HepG2 (cell line): ENCODE data around the gene VWC2L.

ENCODE experiments used
- ADNP ChIP-seq: sonication (generic); formaldehyde crosslinking; IDR thresholded peaks from 2 replicates; pipeline ENCODE4 v1.4.0; 2020; ENCODE audit warnings: missing genetic modification reagents
- ELF4 ChIP-seq: sonication (generic); formaldehyde crosslinking; IDR thresholded peaks from 2 replicates; pipeline ENCODE4 v1.5.0; 2020; ENCODE audit warnings: missing genetic modification reagents, mild to moderate bottlenecking, moderate library complexity, borderline replicate concordance
- EZH2 ChIP-seq: conservative IDR thresholded peaks from 2 replicates; pipeline ENCODE4 v1.6.1; 2012; ENCODE audit warnings: mild to moderate bottlenecking, low read depth, low read length, moderate library complexity
- FOXM1 ChIP-seq: sonication (generic); formaldehyde crosslinking; IDR thresholded peaks from 2 replicates; pipeline ENCODE4 v1.5.0; 2020; ENCODE audit warnings: missing genetic modification reagents
- GLI4 ChIP-seq: sonication (generic); formaldehyde crosslinking; IDR thresholded peaks from 2 replicates; pipeline ENCODE4 v1.5.1; 2020; ENCODE audit warnings: missing genetic modification reagents, mild to moderate bottlenecking, moderate library complexity, borderline replicate concordance
- GTF2F1 ChIP-seq: fragments of 150-350 bp; IDR thresholded peaks from 2 replicates; pipeline ENCODE4 v1.6.1; 2014; ENCODE audit warnings: low read length
- HBP1 ChIP-seq: IDR thresholded peaks from 2 replicates; pipeline ENCODE4 v1.6.1; 2016; ENCODE audit warnings: low read depth, control low read depth
- HMG20A ChIP-seq: IDR thresholded peaks from 2 replicates; pipeline ENCODE4 v1.6.1; 2016; ENCODE audit warnings: borderline replicate concordance
- SRF ChIP-seq: IDR thresholded peaks from 2 replicates; pipeline ENCODE4 v1.6.1; 2011; ENCODE audit warnings: mild to moderate bottlenecking, low read depth, low read length, moderate library complexity
- TAF15 ChIP-seq: fragments of 200-400 bp; formaldehyde crosslinking; IDR thresholded peaks from one replicate; pipeline ENCODE4 v1.6.1; 2018; ENCODE audit warnings: mild to moderate bottlenecking, low read depth, low read length; ENCODE audit not compliant: poor library complexity, severe bottlenecking
- U2AF2 ChIP-seq: fragments of 200-400 bp; formaldehyde crosslinking; IDR thresholded peaks from 2 replicates; pipeline ENCODE4 v1.6.1; 2017; ENCODE audit warnings: low read depth, mild to moderate bottlenecking, low read length
- ZFAT ChIP-seq: sonication (generic); formaldehyde crosslinking; conservative IDR thresholded peaks from 2 replicates; pipeline ENCODE4 v1.8.1; 2023; ENCODE audit warnings: missing genetic modification reagents, inconsistent platforms
- TF ChIP-seq, protein P1 (sequence below): sonication (generic); formaldehyde crosslinking; IDR thresholded peaks from 2 replicates; pipeline ENCODE4 v1.5.0; 2020; ENCODE audit warnings: mild to moderate bottlenecking, missing genetic modification reagents, moderate library complexity

- TF ChIP-seq EZH2, result no peak
- no peak for TF ChIP-seq ELF4 (CRISPR knock-in tag)
- TF ChIP-seq, protein P1, sequence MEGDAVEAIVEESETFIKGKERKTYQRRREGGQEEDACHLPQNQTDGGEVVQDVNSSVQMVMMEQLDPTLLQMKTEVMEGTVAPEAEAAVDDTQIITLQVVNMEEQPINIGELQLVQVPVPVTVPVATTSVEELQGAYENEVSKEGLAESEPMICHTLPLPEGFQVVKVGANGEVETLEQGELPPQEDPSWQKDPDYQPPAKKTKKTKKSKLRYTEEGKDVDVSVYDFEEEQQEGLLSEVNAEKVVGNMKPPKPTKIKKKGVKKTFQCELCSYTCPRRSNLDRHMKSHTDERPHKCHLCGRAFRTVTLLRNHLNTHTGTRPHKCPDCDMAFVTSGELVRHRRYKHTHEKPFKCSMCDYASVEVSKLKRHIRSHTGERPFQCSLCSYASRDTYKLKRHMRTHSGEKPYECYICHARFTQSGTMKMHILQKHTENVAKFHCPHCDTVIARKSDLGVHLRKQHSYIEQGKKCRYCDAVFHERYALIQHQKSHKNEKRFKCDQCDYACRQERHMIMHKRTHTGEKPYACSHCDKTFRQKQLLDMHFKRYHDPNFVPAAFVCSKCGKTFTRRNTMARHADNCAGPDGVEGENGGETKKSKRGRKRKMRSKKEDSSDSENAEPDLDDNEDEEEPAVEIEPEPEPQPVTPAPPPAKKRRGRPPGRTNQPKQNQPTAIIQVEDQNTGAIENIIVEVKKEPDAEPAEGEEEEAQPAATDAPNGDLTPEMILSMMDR (CRISPR knock-in tag), result no peak
- no peak for TF ChIP-seq ZFAT (CRISPR knock-in tag)
- no peak for TF ChIP-seq HMG20A
- TF ChIP-seq GLI4 (CRISPR knock-in tag), result no peak
- TF ChIP-seq FOXM1 (CRISPR knock-in tag), result no peak
- TF ChIP-seq U2AF2, result no peak
- no peak for TF ChIP-seq HBP1 (CRISPR knock-in tag)
- no peak for TF ChIP-seq GTF2F1
- no peak for TF ChIP-seq TAF15
- TF ChIP-seq ADNP (CRISPR knock-in tag), result no peak
- no peak for TF ChIP-seq SRF
Observed at GRCh38 chr2:214393796-214394195, 17.1 kb upstream of the VWC2L start.
